HG03521 (cell line): ENCODE measurements around the gene RFX2.
"Not testable (repeated sequence)": the region's sequence is repeated elsewhere in the genome, so short reads cannot be mapped to it uniquely, and the experiment has no call there.

Experiments used
- ATAC-seq: cut with Tn5 transposase; IDR thresholded peaks from one replicate; pipeline ENCODE4 v1.9.1; 2021; ENCODE audit warnings: mild to moderate bottlenecking, moderate library complexity; ENCODE audit not compliant: unreplicated experiment

The RFX2 gene

DNA sequence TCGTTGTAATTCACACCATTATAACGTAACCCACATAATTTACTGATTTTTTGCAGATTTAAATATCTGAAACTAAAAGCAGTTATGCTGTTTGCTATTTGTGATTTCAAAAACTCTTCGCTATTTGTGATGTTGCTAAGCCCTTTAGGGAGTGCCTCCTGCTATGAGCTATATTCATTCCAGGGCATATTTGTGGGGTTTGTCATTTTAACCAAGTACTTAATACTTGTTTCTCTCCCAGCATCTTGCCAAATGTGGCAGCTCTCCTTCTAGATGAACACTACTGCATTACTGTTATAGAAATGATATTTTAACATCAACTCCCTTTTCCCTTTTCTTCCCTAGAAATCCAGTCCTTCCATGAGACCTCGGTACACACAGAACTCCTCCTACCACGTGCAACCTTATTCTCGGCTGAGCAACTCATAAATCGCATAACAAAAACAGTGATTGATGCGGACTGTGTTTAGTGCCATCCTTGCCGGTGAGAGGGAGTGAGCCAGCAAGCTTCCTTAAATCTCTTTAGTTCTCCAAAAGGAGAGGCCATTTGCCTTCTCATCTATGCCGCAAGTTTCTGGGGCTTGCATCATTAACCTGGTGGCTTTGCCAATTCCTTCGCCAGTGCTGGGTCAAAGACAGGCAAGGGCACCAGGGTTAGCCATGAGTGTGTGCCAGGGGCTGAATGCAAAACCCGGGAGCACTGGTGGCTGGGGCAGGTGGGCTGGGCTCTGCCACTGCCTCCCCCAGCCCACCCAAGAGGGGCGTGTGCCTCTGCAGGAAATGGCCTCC, 33.4 kb downstream of the RFX2 start:
- no peak for ATAC-seq

DNA sequence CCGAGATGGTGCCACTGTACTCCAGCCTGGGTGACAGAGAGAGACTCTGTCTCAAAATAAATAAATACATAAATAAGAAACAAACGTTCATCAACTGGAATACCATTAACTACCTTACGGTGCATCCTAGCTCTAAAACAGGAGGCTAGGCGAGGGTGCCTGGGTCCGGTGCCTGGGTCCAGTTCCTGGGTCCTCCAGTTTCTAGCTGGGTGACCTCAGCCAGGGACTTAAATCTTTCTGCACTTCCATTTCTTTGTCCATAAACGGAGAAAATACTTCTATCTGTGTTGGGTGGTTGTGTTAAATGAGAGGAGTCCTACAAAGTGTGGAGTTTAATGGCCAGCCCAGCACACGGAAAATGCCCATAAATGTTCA, 34.0 kb downstream of the RFX2 start:
- ATAC-seq, result no peak

DNA sequence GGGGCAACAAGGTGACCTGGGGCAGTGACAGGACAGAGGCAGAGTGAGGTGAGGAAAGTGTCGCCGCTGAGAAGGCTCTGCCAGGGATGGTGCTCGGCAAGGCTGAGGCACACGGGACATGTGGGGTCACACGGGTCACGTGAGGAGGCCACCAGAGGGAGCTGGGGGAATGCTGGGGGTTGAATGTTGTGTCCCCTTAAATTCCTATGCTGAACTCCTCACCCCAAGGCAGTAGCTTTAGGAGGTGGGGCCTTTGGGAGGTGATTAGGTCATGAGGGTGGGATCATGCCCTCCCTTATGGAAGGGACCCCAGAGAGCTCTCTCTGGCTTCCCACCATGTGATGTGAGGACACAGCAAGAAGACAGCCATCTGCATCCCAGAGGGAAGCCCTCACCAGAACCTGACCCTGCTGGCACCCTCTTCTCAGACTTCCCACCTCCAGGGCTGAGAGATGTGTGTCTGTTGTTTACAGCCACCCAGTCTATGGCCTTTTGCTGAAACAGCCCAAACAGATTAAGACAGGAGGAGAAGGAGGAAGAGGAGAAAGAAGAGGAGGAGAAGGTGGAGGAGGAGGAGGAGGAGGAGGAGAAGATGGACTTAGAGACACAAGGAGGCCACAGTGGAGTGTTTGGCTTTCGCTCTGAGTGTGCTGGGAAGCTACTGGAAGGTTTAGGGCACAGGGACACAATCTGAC, 35.4 kb downstream of the RFX2 start:
- ATAC-seq, result no peak

DNA sequence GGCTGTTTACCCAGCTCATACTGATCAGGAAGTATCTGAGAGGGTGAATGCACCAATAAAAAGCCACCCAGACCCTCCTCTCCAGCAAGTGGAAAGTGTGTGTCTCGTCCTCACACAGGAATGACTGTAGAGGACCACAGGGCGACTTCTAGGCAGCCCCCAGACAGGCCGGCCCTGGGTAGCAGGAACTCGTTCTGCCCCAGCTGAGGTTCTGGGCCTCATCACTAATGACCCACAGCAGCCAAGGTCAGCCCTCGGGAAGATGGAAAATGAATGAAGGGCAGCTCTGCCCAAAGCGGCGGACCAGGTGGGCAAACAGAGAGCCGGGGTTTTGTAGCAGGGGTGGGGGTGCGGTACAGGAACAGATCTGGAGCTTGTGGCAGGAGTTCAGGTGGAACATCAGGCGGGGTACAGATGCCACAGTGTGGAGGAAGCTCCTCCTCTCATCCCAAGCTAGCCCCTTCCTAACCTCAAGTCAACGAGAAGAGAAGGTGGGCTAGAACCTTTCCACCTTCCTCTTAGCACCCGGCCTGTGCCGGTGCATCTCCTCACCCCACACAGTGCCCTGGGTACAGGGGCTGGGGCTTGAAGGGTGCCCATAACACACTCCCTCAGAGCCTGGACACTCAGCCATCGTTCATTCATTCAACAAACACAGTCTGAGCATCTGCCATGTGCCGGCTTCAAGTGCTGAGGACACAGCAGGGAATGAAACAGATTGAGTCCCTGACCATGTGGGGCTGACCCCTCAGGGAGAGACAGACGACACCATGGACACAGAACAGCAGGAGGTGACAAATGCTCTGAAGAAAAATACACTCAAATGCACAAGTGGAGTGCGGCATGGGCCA, 36.2 kb downstream of the RFX2 start:
- ATAC-seq, result no peak

DNA sequence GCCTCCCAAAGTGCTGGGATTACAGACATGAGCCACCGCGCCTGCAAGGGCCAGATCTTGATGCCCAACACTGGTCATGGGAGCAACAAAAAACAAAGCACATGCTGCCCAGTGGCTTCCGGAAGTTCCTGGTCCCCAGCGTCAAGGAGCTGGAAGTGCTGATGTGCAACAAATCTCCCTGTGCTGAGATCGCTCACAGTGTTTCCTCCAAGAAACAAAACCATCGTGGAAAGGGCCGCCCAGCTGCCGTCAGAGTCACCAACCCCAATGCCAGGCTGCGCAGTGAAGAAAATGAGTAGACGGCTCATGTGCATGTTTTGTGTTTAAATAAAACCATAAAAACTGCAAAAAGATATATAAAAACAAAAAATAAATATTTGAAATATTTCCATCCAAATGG, 37.1 kb downstream of the RFX2 start:
- not testable (repeated sequence) for ATAC-seq

DNA sequence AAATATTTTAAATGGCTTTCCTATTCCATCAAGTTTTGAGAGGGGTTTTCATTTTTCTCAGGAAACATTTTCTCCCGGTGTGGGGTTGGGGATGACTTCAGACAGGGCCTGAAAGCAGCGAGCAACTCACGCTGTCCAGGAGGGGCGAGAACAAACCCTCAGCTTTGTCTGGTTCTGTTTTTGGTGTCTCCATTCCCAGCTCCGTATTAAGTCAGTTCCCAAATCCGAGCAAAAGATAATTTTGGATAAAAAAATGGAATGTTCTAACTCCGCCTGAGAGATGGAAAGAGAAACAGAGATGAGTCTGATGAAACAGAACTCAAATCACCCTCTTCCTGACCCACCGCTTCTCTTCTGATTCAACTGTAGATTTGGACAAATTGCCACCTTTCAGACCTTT, 38.4 kb downstream of the RFX2 start:
- no peak for ATAC-seq

DNA sequence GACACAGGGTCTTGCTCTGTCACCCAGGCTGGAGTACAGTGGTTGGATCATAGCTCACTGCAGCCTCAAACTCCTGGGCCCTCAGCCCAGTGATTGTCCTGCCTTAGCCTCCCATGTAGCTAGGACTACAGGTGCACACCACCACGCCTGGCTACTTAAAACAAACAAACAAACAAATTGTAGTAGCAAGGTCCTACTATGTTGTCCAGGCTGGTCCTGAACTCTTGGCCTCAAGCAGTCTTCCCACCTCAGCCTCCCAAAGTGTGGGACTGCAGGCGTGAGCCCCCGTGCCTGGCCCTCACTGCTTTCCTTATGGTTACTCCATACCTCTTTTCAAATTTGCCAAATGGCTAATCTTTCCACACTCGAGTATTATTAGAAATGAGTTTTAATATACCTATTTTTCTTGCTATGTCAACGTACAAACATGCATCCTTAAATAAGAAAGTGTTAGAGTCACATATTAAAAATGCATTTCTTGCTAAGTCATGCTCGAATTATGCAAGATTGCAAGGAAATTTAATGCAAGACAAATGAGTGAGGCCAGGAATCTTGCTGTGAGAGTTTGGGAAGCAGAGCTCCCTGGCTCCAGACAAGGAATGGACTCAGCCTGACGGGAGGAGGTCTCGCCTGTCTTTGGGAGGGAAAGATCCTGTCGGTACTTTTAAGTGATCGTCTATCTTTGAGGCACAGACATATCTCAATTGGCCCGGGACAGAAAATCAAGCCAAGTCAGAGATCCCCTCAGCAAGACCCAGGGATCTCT, 39.4 kb downstream of the RFX2 start:
- ATAC-seq, result no peak

DNA sequence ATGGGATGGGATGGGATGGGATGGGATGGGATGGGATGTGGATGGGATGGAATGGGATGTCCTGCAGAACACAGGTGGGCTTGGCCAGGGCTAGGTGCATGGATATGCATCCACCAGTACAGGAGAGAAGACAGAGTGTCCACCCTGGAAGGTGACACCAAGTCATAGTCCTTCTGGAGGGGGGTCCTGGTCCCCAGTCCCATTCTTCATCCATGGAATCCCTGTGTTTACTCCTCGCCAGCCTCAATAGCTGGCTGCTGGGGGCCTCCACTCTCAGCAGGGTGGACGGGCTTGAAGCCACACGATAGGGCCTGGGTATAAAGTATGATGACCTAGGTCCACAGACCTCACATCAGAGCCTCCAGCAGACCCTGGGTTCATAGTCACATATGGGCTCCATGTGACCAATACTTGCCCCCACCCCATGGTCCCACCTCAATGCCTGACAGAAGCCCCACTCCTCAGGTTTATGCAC, 40.1 kb downstream of the RFX2 start:
- no peak for ATAC-seq

DNA sequence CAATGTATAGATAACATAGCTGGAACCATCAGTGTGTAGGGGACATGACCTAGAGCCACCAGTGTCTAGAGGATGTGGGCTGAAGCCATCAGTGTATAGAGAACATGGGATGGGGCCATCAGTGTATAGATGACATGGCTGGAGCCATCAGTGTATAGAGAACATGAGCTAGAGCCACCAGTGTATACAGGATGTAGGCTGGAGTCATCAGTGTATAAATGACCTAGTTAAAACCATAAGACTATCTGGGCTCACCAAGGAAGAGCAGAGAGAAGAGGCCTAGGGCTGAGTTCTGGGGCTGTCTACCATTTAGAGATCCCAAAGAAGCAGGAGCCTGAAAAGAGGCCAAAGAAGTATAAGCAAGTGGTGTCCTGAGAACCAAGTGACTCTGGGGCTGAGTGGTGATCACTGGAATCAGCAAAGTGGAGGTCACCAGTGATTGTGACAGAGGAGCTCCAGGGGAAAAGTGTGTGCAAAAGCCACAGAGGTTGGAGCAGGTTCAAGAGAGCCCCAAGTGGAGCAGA, 41.0 kb downstream of the RFX2 start:
- no peak for ATAC-seq

DNA sequence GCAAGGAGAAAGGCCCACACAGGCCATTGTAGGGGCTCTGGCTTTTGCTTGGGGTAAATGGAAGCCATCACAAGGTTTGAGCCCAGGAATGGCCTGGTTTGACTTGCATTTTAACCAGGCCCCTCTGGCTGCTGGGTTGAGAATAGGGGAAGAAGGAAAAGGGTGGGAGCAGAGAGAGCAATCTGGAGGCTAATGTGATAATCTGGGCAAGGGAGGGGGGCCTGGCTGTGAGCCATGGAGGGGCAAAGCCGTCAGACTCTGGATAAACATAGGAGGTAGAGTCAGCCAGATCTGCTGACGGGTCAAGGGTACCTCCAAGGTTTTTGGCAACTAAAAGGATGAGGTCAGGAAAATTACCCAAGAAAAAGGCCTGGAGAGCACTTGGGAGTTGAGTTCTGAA, 41.6 kb downstream of the RFX2 start:
- ATAC-seq, result no peak

DNA sequence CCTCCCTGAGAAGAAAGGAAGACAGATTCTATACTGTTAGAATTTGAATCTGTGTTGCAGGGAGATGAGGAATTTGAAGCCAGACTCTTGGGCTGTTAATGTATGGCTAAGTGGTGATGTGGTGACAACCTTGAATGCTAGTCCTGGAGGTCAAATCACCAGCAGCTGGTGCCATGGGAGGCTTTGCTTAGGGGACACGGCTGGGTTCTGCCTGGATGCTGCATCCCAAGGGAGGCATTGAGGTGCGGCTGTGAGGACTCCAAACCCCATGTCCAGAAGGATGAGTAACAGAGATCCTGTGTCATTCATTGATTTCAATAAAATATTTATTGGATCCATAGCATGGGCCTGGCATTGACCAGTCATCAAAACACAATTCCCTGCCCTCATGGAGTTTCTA, 42.3 kb downstream of the RFX2 start:
- ATAC-seq, result no peak

DNA sequence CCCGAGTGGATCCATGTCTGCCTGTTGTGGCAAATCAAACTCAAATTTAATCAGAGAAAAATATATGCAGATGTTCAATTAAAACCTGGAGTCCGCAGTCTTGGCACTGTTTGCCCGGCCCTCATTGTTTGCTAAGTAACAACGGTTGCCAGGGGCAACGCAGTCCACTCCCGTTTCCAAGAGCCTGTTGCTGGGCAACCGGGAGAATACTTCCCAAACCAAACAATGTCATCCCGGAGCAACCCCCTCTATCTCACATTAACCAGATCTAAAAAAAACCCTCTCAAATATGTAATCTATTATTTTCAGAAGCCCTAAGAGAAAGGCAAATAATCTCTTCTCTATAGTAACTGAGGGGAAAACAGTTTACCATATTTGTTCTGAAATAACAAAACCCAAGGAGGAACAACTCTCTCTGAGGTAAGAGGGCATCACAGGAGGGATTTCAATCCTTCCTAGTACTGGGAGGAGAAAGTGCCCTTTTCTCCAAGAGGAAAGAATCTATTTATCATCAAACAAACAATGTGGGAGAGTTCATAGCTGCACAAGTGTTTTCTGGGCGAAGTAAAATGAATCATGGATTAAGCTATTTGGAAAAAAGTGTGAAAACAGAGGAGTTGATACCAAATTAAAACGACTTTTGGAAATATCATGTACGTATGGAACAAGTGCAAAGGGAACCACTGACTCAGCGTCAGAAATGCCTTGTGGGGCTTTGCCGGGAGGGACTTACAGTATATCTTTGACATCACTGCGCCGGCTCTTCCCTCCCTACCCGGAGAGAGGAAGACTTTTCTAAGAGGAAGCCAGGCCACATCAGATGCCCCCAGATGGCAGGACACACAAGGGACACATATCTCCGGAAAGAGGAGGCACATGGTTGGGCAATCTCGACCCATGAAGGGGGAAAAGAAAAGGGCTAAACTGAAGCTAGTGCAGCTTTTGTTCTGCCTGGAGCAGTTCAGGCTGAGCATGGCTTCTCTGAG, 43.3 kb downstream of the RFX2 start:
- ATAC-seq, result no peak

DNA sequence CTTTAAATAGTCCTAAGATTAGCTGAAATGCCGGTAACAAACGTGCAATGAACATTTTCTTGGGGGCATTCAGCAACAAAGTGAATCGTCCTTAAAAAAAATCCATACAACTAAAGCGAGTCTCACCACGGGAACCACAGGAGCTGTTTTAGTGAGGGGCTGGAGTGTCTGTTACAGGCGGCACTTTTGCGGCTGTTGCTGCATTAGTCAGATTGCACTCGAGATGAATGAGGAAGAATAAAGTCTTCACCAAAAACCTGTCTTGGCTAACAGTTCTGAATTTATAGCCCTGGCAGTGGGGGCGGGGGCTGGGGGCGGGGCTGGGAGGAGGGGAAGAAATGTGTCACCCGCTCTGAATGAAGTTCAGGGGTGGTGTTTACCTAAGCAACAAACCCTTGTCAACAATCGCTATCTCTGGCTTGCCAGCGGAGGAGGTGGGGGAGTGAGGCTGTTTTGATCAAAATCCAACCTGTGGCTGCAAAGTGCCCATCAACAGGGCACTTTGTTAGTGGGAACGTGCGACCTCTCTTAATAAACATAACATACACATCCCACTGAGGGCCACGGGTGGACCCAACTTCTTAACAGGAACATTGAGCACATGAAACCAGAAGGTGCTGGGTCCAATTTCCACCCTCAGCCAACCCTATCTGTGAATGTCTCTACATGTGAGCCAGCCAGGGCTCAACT, 44.5 kb downstream of the RFX2 start:
- no peak for ATAC-seq

DNA sequence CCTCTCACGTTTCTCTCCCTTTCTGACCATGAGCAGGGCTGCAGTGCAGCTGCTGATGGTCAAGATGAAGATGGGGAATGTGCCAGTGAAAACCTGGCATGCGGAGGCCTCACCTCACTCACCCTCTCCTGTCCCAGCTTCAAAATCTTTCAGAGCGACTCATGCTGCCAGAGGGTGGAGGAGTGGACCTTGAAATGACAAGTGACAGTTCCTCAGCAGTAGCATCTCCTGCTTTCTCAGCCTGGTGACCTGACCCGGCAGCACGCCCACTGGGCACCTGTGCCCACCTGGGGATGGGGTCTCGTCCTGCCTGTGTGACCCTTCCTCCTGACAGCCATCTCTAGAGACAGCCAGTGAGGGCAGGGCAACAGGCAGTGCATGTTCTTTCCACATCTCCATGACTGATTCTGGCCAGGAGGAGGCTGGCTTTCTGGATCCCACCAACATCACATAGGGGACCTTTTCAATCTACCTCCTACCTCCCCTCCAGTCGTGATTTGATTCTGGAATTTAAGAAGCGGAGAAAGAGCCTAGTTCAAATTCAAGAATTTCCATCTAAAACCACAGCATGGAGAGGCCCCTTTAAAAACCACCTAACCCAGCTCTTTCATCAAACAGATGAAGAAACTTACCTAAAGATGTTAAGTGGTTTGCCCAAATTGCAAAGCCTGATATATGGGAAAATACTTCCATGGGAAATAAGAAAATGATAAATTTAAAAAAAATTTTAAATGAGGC, 45.8 kb downstream of the RFX2 start:
- no peak for ATAC-seq

DNA sequence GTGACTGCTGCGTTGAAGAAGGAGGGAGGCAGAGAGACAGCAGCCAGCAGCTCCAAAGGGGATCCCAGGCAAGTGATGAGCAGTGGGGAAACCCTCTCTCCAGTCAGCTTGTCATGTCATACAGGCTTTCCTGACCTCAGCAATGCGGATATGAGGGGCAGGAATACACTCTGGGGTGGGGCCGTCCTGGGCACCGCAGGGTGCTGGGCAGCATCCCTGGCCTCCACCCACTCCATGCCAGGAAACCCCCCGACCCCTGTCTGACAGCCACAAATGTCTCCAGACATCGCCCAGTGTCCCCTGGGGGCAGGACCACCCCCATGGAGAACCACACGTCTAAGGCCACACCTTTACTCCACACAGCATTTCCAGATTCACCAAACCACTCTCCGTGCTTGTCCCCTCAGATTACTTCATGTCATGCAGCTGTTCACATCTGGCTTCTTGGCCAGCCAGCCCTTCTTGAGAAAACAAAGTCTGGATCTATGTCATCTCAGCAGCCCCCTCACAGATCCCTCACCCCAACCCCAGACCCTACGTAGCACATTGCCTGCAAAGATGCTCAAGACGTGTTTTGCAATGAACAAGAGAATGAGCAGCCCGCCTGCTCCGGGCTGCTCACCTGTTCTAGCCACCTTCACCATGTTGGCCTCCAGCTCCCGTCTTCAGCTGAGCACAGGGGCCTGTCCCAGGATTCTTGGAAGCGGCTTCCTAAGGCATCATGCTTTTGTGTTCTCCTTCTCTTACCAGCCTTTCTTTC, 46.5 kb downstream of the RFX2 start:
- no peak for ATAC-seq

DNA sequence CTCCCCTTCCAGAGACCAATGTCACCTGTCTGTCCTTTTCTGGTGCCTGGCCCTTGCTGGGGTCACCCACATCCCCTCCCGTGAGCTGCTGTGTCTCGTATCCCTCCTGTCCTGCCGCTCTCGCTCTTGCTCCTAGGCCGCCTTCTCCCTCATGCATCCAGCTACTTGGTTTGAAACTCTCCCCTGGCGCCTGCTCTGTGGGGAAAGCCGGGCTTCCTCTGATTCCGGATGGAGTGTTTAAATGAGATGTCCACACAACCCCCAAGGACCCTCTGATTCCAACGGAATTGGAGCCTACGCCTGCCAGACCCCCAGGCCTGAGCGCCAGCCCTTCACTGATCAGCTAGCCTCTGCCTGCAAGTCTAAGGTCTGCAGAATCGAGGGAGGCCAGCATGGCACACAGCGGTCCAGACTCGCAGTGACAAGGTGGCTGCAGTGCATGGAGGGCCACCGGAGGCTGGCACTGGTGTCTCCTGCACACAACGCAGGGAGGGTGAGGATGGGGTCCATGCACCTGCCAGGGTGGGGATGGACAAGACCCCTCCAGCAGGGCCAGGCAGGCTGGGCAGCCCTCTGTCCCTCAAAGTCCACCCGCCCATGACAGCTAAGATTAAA, 47.2 kb downstream of the RFX2 start:
- ATAC-seq, result no peak

DNA sequence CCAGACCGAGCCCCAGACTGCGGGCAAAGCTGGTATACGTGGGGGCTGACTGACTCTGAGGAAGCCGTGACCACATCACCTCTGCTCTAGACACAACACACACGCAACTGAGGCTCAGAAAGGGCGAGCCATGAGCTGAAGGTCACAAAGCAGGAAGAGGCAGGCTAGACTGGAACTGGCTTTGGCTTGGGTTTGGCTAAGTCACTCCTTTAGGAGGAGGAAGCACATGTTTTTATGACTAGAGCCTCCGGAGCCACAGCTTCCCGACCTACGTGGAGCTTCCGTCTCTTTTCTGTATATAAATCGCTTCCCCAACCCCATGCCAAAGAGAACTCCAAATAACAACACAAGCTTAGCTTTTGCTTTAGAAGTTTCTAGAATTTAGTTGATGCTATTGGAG, 48.0 kb downstream of the RFX2 start:
- ATAC-seq, result no peak
